Endothelial cell (in vitro differentiated cells): ENCODE results near the gene PLCB2. TPM values are rescaled to one million over a fixed set of nuclear protein-coding genes. Genes with fewer than 3 reads are reported as not detected.

Experiments
- DNase-seq: peaks from one replicate; pipeline ENCODE4 v3.0.0; 2021; ENCODE audit warnings: low spot score
- H3K27ac Mint-ChIP-seq: one replicate; pipeline ENCODE4 v1.8.0; 2021; ENCODE audit warnings: mixed read lengths, inconsistent platforms; ENCODE audit not compliant: unreplicated experiment
- H3K27me3 Mint-ChIP-seq: one replicate; pipeline ENCODE4 v1.8.0; 2021; ENCODE audit warnings: mild to moderate bottlenecking, moderate library complexity, mixed read lengths, inconsistent platforms; ENCODE audit not compliant: unreplicated experiment
- H3K36me3 Mint-ChIP-seq: one replicate; pipeline ENCODE4 v1.8.0; 2021; ENCODE audit warnings: mild to moderate bottlenecking, low read depth, mixed read lengths, inconsistent platforms; ENCODE audit not compliant: unreplicated experiment
- H3K4me1 Mint-ChIP-seq: one replicate; pipeline ENCODE4 v1.8.0; 2021; ENCODE audit warnings: mild to moderate bottlenecking, mixed read lengths, inconsistent platforms; ENCODE audit not compliant: unreplicated experiment
- H3K4me3 Mint-ChIP-seq: one replicate; pipeline ENCODE4 v1.8.0; 2021; ENCODE audit warnings: mild to moderate bottlenecking, mixed read lengths, inconsistent platforms; ENCODE audit not compliant: unreplicated experiment
- H3K9me3 Mint-ChIP-seq: one replicate; pipeline ENCODE4 v1.8.0; 2021; ENCODE audit warnings: mixed read lengths, inconsistent platforms; ENCODE audit not compliant: unreplicated experiment
- total RNA-seq: library from RNA; stranded (reverse); fragmentation: NEBNext Ultra II Directional; extraction: Animal tissue kit (Norgen Biotek cat#: 25700); gene quantifications from one replicate; pipeline ENCODE4 v1.2.1, GENCODE V29; 2021; ENCODE audit not compliant: unreplicated experiment
- TF ChIP-seq, protein P1 (sequence below): fragments of 200-600 bp; sonication (generic); IDR thresholded peaks from one replicate; pipeline ENCODE4 v1.5.0; 2021; ENCODE audit warnings: antibody characterized with exemption; ENCODE audit not compliant: unreplicated experiment

Gene PLCB2
- total RNA-seq, 1 donor from 2014 or later = 71.3 TPM

DNA sequence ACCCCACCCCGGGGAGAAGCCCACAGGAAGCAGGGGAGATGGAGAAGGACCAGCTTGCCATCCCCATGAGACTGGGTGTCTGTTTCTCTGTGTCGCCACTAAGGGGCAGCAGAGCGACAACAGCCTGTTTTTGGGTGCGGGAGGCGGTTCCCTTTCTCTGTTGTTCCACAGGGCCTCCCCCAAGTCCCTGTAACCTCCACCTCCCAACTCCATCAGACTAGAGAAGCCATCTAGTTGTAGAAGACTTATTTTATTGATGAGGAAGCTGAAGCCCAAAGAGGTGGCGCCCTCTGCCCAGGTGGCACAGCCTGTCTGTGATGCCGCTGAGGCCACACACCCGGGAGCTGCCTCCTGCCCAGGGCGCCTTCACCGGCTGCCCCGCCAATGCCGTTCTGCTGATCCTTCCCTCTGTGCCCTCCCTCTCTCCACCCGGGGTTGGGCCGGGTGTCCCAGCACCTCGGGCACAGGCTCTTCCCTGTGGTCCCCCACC is 36.9 kb upstream of the PLCB2 start:
- H3K9me3 Mint-ChIP-seq = no peaks in the 10 kb centered on the region
- TF ChIP-seq, protein P1, sequence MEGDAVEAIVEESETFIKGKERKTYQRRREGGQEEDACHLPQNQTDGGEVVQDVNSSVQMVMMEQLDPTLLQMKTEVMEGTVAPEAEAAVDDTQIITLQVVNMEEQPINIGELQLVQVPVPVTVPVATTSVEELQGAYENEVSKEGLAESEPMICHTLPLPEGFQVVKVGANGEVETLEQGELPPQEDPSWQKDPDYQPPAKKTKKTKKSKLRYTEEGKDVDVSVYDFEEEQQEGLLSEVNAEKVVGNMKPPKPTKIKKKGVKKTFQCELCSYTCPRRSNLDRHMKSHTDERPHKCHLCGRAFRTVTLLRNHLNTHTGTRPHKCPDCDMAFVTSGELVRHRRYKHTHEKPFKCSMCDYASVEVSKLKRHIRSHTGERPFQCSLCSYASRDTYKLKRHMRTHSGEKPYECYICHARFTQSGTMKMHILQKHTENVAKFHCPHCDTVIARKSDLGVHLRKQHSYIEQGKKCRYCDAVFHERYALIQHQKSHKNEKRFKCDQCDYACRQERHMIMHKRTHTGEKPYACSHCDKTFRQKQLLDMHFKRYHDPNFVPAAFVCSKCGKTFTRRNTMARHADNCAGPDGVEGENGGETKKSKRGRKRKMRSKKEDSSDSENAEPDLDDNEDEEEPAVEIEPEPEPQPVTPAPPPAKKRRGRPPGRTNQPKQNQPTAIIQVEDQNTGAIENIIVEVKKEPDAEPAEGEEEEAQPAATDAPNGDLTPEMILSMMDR = peak; percentile 46
- H3K27me3 Mint-ChIP-seq = peaks cover 3% of the 10 kb centered on the region
- peaks cover 10% of the 10 kb centered on the region for H3K4me1 Mint-ChIP-seq
- DNase-seq = peak; percentile 70
- H3K27ac Mint-ChIP-seq = no peak overlapping the region
- no peak overlapping the region for H3K4me3 Mint-ChIP-seq
- no peaks in the 10 kb centered on the region for H3K36me3 Mint-ChIP-seq

DNA sequence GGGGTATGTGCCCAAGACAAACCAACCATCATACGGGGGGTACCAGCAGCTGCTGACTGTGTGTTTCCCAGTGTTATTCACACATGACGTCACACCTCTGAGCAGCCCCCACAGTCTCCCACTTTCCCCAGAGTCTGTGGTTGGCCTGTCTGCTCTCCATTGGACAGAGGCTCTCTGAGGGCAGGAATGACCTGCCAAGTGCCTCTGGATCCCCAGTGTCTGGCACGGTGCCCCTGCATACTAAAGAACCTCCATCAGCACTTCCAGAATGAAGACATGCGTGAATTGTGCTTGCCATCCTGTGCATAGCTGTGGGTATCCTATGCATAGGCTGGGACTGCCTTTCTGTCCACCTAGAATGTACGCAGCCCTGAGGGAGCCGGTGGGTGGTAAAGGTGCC is 36.5 kb upstream of the PLCB2 start:
- no peaks in the 10 kb centered on the region for H3K9me3 Mint-ChIP-seq
- no peak overlapping the region for H3K4me3 Mint-ChIP-seq
- TF ChIP-seq, protein P1 = no peak
- no peak for DNase-seq
- H3K4me1 Mint-ChIP-seq = peaks cover 8% of the 10 kb centered on the region
- no peak overlapping the region for H3K27ac Mint-ChIP-seq
- H3K27me3 Mint-ChIP-seq = peaks cover 3% of the 10 kb centered on the region
- H3K36me3 Mint-ChIP-seq = no peaks in the 10 kb centered on the region

DNA sequence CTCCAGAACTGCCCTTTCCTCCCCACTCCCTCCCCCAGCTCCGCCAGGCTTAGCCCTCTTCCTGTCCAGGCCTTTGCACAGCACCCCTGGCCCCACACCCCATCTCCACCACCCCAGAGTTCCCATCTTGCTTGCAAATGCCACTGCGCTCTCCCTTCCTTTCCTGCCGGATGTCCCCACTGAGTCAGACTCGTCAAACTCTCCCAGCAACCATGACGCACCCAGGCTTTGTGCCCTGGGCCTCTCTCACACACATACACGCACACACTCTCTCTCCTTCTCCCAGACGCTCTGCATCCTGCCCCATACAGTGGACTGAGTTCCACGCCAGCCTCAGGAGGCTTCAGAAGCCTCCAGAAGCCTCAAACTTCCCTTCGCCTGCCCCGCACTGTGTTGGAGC is 35.8 kb upstream of the PLCB2 start:
- Mint-ChIP-seq H3K36me3 (no peaks in the 10 kb centered on the region), H3K9me3 (no peaks in the 10 kb centered on the region), H3K4me3 (no peak overlapping the region), H3K4me1 (peaks cover 7% of the 10 kb centered on the region), H3K27me3 (peaks cover 3% of the 10 kb centered on the region), H3K27ac (no peak overlapping the region)
- TF ChIP-seq, protein P1 = no peak
- no peak for DNase-seq

- Mint-ChIP-seq H3K27ac (no peak overlapping the region), H3K4me1 (peaks cover 9% of the 10 kb centered on the region), H3K36me3 (no peaks in the 10 kb centered on the region), H3K9me3 (no peaks in the 10 kb centered on the region), H3K4me3 (no peak overlapping the region), H3K27me3 (peaks cover 3% of the 10 kb centered on the region)
- DNase-seq = no peak
- TF ChIP-seq, protein P1 = no peak
These were observed 34.9 kb upstream of the PLCB2 start for GRCh38 chr15:40342416-40343320.
